ENCODE results near the gene MAPK1IP1L. TPM values are rescaled to one million over a fixed set of nuclear protein-coding genes. Genes with fewer than 3 reads are reported as not detected.
"Not testable (repeated sequence)": the region's sequence is repeated elsewhere in the genome, so short reads cannot be mapped to it uniquely, and the experiment has no call there.

MAPK1IP1L gene
- total RNA-seq, 2 experiments from 2014 or later, result 85.5 to 89.1 TPM

- Mint-ChIP-seq H3K36me3 (peaks cover 29% of the 10 kb centered on the region), H3K4me1 (ENCODE audit: low read depth) (peaks cover 42% of the 10 kb centered on the region), H3K27ac (no peak overlapping the region), H3K9me3 (no peaks in the 10 kb centered on the region), H3K27me3 (no peaks in the 10 kb centered on the region), H3K4me3 (no peak overlapping the region)
- no peak for DNase-seq
- intact Hi-C loops (cut with micrococcal nuclease), result loop anchor here (5.0 kb wide), 1 partner anchor 43 kb away; no protein-coding TSS in a partner anchor
- POLR2A ChIA-PET, result interaction anchor here (0.6 to 1.3 kb wide), 2 partner anchors 9 to 10 kb away, joined by 3 read pairs; no protein-coding TSS in a partner anchor
- CTCF ChIA-PET, result interaction anchor here (3.8 kb wide), 1 partner anchor 17 kb away, joined by 21 read pairs; no protein-coding TSS in a partner anchor
Observed at GRCh38 chr14:55054098-55054497, 2.7 kb downstream of the MAPK1IP1L start.

DNA sequence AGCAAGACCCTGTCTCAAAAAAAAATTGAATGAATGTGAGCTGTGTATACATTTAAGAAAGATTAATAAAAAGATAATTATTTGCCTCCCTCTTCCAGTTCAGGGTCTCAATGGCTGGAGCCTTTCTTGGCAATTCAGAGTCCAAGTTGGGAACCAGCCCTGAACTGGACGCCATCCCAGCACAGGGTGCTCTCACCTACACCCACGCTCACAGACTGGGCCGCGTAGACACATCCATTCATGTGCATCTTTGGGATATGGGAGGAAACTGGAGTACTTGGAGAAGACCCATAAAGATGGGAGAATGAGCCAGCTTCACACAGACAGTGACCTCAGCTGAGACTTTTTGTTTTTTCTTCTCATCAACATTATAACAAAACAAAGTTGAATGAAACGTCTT is 6.5 kb downstream of the MAPK1IP1L start:
- ChIA-PET CTCF (no interaction called here), POLR2A (interaction anchor here (0.6 kb wide), 1 partner anchor 53 kb away, joined by 3 read pairs; no protein-coding TSS in a partner anchor)
- intact Hi-C loops (cut with micrococcal nuclease), result no loop called here
- Mint-ChIP-seq H3K27me3 (no peaks in the 10 kb centered on the region), H3K27ac (no peak overlapping the region), H3K4me3 (no peak overlapping the region), H3K36me3 (peaks cover 39% of the 10 kb centered on the region), H3K9me3 (no peaks in the 10 kb centered on the region), H3K4me1 (ENCODE audit: low read depth) (peaks cover 44% of the 10 kb centered on the region)
- no peak for DNase-seq

DNA sequence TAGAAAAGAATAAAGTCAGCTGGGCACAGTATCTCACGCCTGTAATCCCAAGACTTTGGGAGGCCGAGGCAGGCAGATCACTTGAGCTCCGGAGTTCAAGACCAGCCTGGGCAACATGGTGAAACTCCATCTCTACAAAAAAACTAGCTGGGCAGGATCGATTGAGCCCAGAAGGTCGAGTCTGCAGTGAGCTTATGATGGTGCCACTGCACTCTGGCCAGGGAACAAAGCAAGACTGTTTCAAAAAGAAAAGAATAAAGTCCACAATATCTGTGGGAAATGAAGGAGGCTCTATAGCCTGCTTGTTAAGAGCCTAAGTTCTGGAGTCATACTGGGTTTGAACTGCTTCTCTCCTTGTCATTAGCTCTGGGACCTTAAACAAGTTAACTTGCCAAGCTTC is 7.9 kb downstream of the MAPK1IP1L start:
- Mint-ChIP-seq H3K27ac (no peak overlapping the region), H3K4me3 (no peak overlapping the region), H3K36me3 (peaks cover 34% of the 10 kb centered on the region), H3K4me1 (ENCODE audit: low read depth) (peaks cover 36% of the 10 kb centered on the region), H3K27me3 (no peaks in the 10 kb centered on the region), H3K9me3 (no peaks in the 10 kb centered on the region)
- ChIA-PET POLR2A (interaction anchor here (0.5 to 0.8 kb wide), 3 partner anchors 9 to 39 kb away, joined by 3 to 5 read pairs (median 3); partner anchors contain the start of genes SOCS4 and WDHD1), CTCF (interaction anchor here (1.2 to 2.0 kb wide), 3 partner anchors 8 to 30 kb away, joined by 4 to 8 read pairs (median 4); partner anchors contain the start of gene MAPK1IP1L)
- no peak for DNase-seq
- intact Hi-C loops (cut with micrococcal nuclease), result no loop called here

DNA sequence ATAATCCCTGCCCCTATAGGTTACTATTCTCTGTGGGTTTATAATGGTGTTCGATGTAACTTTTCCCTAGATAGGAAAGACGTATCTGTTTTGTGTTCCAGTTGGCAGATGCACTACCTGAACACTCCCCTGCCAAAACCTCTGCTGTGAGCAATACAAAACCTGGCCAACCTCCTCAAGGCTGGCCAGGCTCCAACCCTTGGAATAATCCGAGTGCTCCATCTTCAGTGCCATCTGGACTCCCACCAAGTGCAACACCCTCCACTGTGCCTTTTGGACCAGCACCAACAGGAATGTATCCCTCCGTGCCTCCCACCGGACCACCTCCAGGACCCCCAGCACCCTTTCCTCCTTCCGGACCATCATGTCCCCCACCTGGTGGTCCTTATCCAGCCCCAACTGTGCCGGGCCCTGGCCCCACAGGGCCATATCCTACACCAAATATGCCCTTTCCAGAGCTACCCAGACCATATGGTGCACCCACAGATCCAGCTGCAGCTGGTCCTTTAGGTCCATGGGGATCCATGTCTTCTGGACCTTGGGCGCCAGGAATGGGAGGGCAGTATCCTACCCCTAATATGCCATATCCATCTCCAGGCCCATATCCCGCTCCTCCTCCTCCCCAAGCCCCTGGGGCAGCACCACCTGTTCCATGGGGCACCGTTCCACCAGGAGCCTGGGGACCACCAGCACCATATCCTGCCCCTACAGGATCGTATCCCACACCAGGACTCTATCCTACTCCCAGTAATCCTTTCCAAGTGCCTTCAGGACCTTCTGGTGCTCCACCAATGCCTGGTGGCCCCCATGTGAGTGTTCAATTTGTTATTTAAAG is 11.3 kb downstream of the MAPK1IP1L start:
- Mint-ChIP-seq H3K27me3 (no peaks in the 10 kb centered on the region), H3K4me3 (no peak overlapping the region), H3K9me3 (no peaks in the 10 kb centered on the region), H3K36me3 (peaks cover 50% of the 10 kb centered on the region), H3K4me1 (ENCODE audit: low read depth) (peaks cover 24% of the 10 kb centered on the region), H3K27ac (no peak overlapping the region)
- intact Hi-C loops (cut with micrococcal nuclease), result no loop called here
- ChIA-PET CTCF (interaction anchor here (1.2 to 1.5 kb wide), 2 partner anchors 11 to 12 kb away, joined by 4 to 5 read pairs; partner anchors contain the start of gene MAPK1IP1L), POLR2A (interaction anchor here (1.3 kb wide), 1 partner anchor 9 kb away, joined by 3 read pairs; no protein-coding TSS in a partner anchor)
- DNase-seq, result no peak

GRCh38 chr14:55064896-55065295 is 13.4 kb downstream of the MAPK1IP1L start:
- H3K4me3 Mint-ChIP-seq; H3K27ac Mint-ChIP-seq; intact Hi-C loops (cut with micrococcal nuclease); DNase-seq; H3K9me3 Mint-ChIP-seq; H3K27me3 Mint-ChIP-seq: not testable (repeated sequence)
- ChIA-PET CTCF (interaction anchor here (1.1 to 1.4 kb wide), 2 partner anchors 14 to 96 kb away, joined by 3 to 5 read pairs; partner anchors contain the start of gene MAPK1IP1L), POLR2A (interaction anchor here (0.7 to 0.9 kb wide), 2 partner anchors 10 to 14 kb away, joined by 4 read pairs; partner anchors contain the start of gene MAPK1IP1L)
- H3K36me3 Mint-ChIP-seq, result peaks cover 44% of the 10 kb centered on the region
- H3K4me1 Mint-ChIP-seq (ENCODE audit: low read depth), result peaks cover 15% of the 10 kb centered on the region

- H3K27ac Mint-ChIP-seq, result no peak overlapping the region
- ChIA-PET POLR2A (interaction anchor here (0.7 to 0.9 kb wide), 2 partner anchors 10 to 14 kb away, joined by 4 read pairs; partner anchors contain the start of gene MAPK1IP1L), CTCF (interaction anchor here (1.1 to 1.4 kb wide), 2 partner anchors 14 to 95 kb away, joined by 3 to 5 read pairs; partner anchors contain the start of gene MAPK1IP1L)
Observed at GRCh38 chr14:55065411-55065810, 14.0 kb downstream of the MAPK1IP1L start.

GRCh38 chr14:55066223-55066622 is 14.8 kb downstream of the MAPK1IP1L start:
- CTCF ChIA-PET, result no interaction called here
- peaks cover 12% of the 10 kb centered on the region for H3K4me1 Mint-ChIP-seq (ENCODE audit: low read depth)
- peaks cover 39% of the 10 kb centered on the region for H3K36me3 Mint-ChIP-seq
- DNase-seq, result no peak
- POLR2A ChIA-PET, result interaction anchor here (0.6 to 1.0 kb wide), 2 partner anchors 9 to 15 kb away, joined by 3 to 5 read pairs; partner anchors contain the start of gene MAPK1IP1L
- H3K9me3 Mint-ChIP-seq, result no peaks in the 10 kb centered on the region
- intact Hi-C loops (cut with micrococcal nuclease), result no loop called here
- no peaks in the 10 kb centered on the region for H3K27me3 Mint-ChIP-seq
- H3K27ac Mint-ChIP-seq, result no peak overlapping the region
- H3K4me3 Mint-ChIP-seq, result no peak overlapping the region

More at GRCh38 chr14:55065411-55065810, 14.0 kb downstream of the MAPK1IP1L start:
- Mint-ChIP-seq H3K27me3 (no peaks in the 10 kb centered on the region), H3K4me3 (no peak overlapping the region), H3K9me3 (no peaks in the 10 kb centered on the region), H3K36me3 (peaks cover 43% of the 10 kb centered on the region), H3K4me1 (ENCODE audit: low read depth) (peaks cover 13% of the 10 kb centered on the region)
- DNase-seq, result no peak
- intact Hi-C loops (cut with micrococcal nuclease), result no loop called here

DNA sequence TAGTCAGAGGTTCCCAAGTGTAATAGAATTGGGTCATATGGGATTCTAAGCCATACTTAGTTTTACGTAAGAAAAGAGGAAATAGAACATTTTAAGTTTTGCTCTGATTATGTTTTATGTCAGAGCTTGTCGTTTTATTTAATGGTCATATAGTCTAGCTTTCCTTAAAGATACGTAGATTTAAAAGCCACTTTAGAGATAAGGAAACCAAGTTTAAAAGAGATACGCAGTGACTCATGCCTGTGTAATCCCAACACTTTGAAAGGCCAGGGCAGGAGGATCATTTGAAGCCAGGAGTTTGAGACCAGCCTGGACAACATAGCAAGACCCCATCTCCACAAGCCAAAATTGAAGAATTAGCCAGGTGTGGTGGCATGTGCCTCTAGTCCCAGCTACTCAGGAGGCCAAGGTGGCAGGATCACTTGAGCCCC is 19.5 kb downstream of the MAPK1IP1L start:
- Mint-ChIP-seq H3K27me3 (no peaks in the 10 kb centered on the region), H3K27ac (peak overlapping the region; percentile 40), H3K9me3 (no peaks in the 10 kb centered on the region), H3K36me3 (peaks cover 13% of the 10 kb centered on the region), H3K4me3 (no peak overlapping the region), H3K4me1 (ENCODE audit: low read depth) (peaks cover 38% of the 10 kb centered on the region)
- CTCF ChIA-PET, result interaction anchor here (0.6 to 3.2 kb wide), 3 partner anchors 19 to 90 kb away, joined by 3 to 21 read pairs (median 5); partner anchors contain the start of gene MAPK1IP1L
- intact Hi-C loops (cut with micrococcal nuclease), result loop anchor here (10.0 kb wide), 1 partner anchor 204 kb away; the partner anchor contains the start of gene FBXO34
- DNase-seq, result no peak
- POLR2A ChIA-PET, result interaction anchor here (2.2 kb wide), 1 partner anchor 19 kb away, joined by 28 read pairs; the partner anchor contains the start of gene MAPK1IP1L

- ChIA-PET POLR2A (interaction anchor here (0.6 to 2.2 kb wide), 5 partner anchors 11 to 302 kb away, joined by 5 to 28 read pairs (median 6); partner anchors contain the start of genes MAPK1IP1L, SOCS4 and WDHD1), CTCF (interaction anchor here (0.6 to 3.2 kb wide), 10 partner anchors 15 to 604 kb away, joined by 3 to 21 read pairs (median 4); partner anchors contain the start of gene MAPK1IP1L)
- H3K4me1 Mint-ChIP-seq (ENCODE audit: low read depth), result peaks cover 40% of the 10 kb centered on the region
- H3K4me3 Mint-ChIP-seq, result peak overlapping the region; percentile 20
- DNase-seq, result peak; percentile 60
- no peaks in the 10 kb centered on the region for H3K27me3 Mint-ChIP-seq
- peak overlapping the region; percentile 76 for H3K27ac Mint-ChIP-seq
- H3K9me3 Mint-ChIP-seq, result no peaks in the 10 kb centered on the region
- intact Hi-C loops (cut with micrococcal nuclease), result loop anchor here (1.0 to 10.0 kb wide), 3 partner anchors 21 to 203 kb away; partner anchors contain the start of genes FBXO34 and MAPK1IP1L
- peaks cover 6% of the 10 kb centered on the region for H3K36me3 Mint-ChIP-seq
Observed at GRCh38 chr14:55071870-55072640, 20.6 kb downstream of the MAPK1IP1L start.

GRCh38 chr14:55073856-55074255 is 22.4 kb downstream of the MAPK1IP1L start:
- CTCF ChIA-PET, result no interaction called here
- H3K27ac Mint-ChIP-seq, result no peak overlapping the region

GRCh38 chr14:55074662-55075061 is 23.2 kb downstream of the MAPK1IP1L start:
- CTCF ChIA-PET, result interaction anchor here (0.7 kb wide), 1 partner anchor 24 kb away, joined by 3 read pairs; the partner anchor contains the start of gene MAPK1IP1L
- H3K4me1 Mint-ChIP-seq (ENCODE audit: low read depth), result peaks cover 43% of the 10 kb centered on the region
- POLR2A ChIA-PET, result interaction anchor here (0.6 kb wide), 1 partner anchor 8 kb away, joined by 3 read pairs; no protein-coding TSS in a partner anchor

More at GRCh38 chr14:55073856-55074255, 22.4 kb downstream of the MAPK1IP1L start:
- H3K4me3 Mint-ChIP-seq, result no peak overlapping the region
- H3K4me1 Mint-ChIP-seq (ENCODE audit: low read depth), result peaks cover 43% of the 10 kb centered on the region
- intact Hi-C loops (cut with micrococcal nuclease), result loop anchor here (2.0 to 10.0 kb wide), 2 partner anchors 25 to 201 kb away; partner anchors contain the start of gene FBXO34
- H3K36me3 Mint-ChIP-seq, result no peaks in the 10 kb centered on the region
- POLR2A ChIA-PET, result no interaction called here
- no peaks in the 10 kb centered on the region for H3K9me3 Mint-ChIP-seq
- H3K27me3 Mint-ChIP-seq, result no peaks in the 10 kb centered on the region
- DNase-seq, result no peak

More at GRCh38 chr14:55074662-55075061, 23.2 kb downstream of the MAPK1IP1L start:
- H3K4me3 Mint-ChIP-seq, result peak overlapping the region; percentile 5
- no peak overlapping the region for H3K27ac Mint-ChIP-seq
- intact Hi-C loops (cut with micrococcal nuclease), result loop anchor here (2.0 to 10.0 kb wide), 2 partner anchors 24 to 200 kb away; partner anchors contain the start of gene FBXO34
- DNase-seq, result no peak
- H3K9me3 Mint-ChIP-seq, result no peaks in the 10 kb centered on the region
- H3K27me3 Mint-ChIP-seq, result no peaks in the 10 kb centered on the region
- no peaks in the 10 kb centered on the region for H3K36me3 Mint-ChIP-seq

Measured in activated CD4-positive, alpha-beta memory T cell treated with anti-CD3 and anti-CD28 coated beads for 36 hours (primary cell).